ENCODE results near the gene EIF1AD. TPM values are rescaled to one million over a fixed set of nuclear protein-coding genes. Genes with fewer than 3 reads are reported as not detected.

The EIF1AD gene
- total and polyA plus RNA-seq, 2 of the 8 experiments (the other 6 are each of a cell fraction or from before 2014, with no cell fraction given), result 32.6 to 39.9 TPM

GRCh38 chr11:66037327-66037726 is 35.4 kb upstream of the EIF1AD start (continued):
- no peak for TF ChIP-seq BACH1 (IDR thresholded peaks at IDR 0.05; ENCODE audit: low read length)
- no peak for TF ChIP-seq GTF2F1 (IDR thresholded peaks at IDR 0.05; ENCODE audit: borderline replicate concordance, low read depth, low read length)
- no peak for TF ChIP-seq RNF2 (IDR thresholded peaks at IDR 0.05; ENCODE audit: borderline replicate concordance, low read depth, low read length, missing control alignments, poor library complexity, severe bottlenecking)
- TF ChIP-seq NRF1 (IDR thresholded peaks at IDR 0.05; ENCODE audit: low read depth, low read length), result no peak
- TF ChIP-seq CHD1 (IDR thresholded peaks at IDR 0.05; ENCODE audit: low read depth, low read length), result no peak

Measured in H1 (cell line).